Measurements from ENCODE around the gene AK2.
"Not testable (repeated sequence)": the region's sequence is repeated elsewhere in the genome, so short reads cannot be mapped to it uniquely, and the experiment has no call there.

The AK2 gene

GRCh38 chr1:32977546-32978087 lies 59.1 kb downstream of the AK2 start:
- H3K36me3 ChIP-seq (ENCODE audit: low read depth), result no peaks in the 10 kb centered on the region
- TF ChIP-seq, protein P1, sequence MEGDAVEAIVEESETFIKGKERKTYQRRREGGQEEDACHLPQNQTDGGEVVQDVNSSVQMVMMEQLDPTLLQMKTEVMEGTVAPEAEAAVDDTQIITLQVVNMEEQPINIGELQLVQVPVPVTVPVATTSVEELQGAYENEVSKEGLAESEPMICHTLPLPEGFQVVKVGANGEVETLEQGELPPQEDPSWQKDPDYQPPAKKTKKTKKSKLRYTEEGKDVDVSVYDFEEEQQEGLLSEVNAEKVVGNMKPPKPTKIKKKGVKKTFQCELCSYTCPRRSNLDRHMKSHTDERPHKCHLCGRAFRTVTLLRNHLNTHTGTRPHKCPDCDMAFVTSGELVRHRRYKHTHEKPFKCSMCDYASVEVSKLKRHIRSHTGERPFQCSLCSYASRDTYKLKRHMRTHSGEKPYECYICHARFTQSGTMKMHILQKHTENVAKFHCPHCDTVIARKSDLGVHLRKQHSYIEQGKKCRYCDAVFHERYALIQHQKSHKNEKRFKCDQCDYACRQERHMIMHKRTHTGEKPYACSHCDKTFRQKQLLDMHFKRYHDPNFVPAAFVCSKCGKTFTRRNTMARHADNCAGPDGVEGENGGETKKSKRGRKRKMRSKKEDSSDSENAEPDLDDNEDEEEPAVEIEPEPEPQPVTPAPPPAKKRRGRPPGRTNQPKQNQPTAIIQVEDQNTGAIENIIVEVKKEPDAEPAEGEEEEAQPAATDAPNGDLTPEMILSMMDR (IDR thresholded peaks at IDR 0.05; ENCODE audit: poor library complexity, severe bottlenecking), result no peak
- no peak overlapping the region for H3K27ac ChIP-seq (ENCODE audit: poor library complexity, severe bottlenecking)
- H3K4me3 ChIP-seq (ENCODE audit: severe bottlenecking), result no peak overlapping the region
- H3K9me3 ChIP-seq (ENCODE audit: severe bottlenecking), result no peaks in the 10 kb centered on the region
- peaks cover 13% of the 10 kb centered on the region for H3K4me1 ChIP-seq (ENCODE audit: insufficient read depth, poor library complexity, severe bottlenecking)
- DNase-seq (ENCODE audit: low spot score) (no peak), ATAC-seq (ENCODE audit: low read depth) (no peak)
- no peaks in the 10 kb centered on the region for H3K27me3 ChIP-seq (ENCODE audit: insufficient read depth, poor library complexity, severe bottlenecking)

- DNase-seq (ENCODE audit: low spot score); H3K4me3 ChIP-seq (ENCODE audit: severe bottlenecking); H3K9me3 ChIP-seq (ENCODE audit: severe bottlenecking); H3K36me3 ChIP-seq (ENCODE audit: low read depth); H3K4me1 ChIP-seq (ENCODE audit: insufficient read depth, poor library complexity, severe bottlenecking); H3K27me3 ChIP-seq (ENCODE audit: insufficient read depth, poor library complexity, severe bottlenecking); ATAC-seq (ENCODE audit: low read depth); H3K27ac ChIP-seq (ENCODE audit: poor library complexity, severe bottlenecking): not testable (repeated sequence)
Observed at GRCh38 chr1:32975055-32975454, 61.6 kb downstream of the AK2 start.

- ATAC-seq (ENCODE audit: low read depth); H3K4me1 ChIP-seq (ENCODE audit: insufficient read depth, poor library complexity, severe bottlenecking); H3K9me3 ChIP-seq (ENCODE audit: severe bottlenecking); DNase-seq (ENCODE audit: low spot score); H3K4me3 ChIP-seq (ENCODE audit: severe bottlenecking); H3K27ac ChIP-seq (ENCODE audit: poor library complexity, severe bottlenecking); H3K36me3 ChIP-seq (ENCODE audit: low read depth); H3K27me3 ChIP-seq (ENCODE audit: insufficient read depth, poor library complexity, severe bottlenecking): not testable (repeated sequence)
Observed at GRCh38 chr1:32973458-32973857, 63.2 kb downstream of the AK2 start.

DNA sequence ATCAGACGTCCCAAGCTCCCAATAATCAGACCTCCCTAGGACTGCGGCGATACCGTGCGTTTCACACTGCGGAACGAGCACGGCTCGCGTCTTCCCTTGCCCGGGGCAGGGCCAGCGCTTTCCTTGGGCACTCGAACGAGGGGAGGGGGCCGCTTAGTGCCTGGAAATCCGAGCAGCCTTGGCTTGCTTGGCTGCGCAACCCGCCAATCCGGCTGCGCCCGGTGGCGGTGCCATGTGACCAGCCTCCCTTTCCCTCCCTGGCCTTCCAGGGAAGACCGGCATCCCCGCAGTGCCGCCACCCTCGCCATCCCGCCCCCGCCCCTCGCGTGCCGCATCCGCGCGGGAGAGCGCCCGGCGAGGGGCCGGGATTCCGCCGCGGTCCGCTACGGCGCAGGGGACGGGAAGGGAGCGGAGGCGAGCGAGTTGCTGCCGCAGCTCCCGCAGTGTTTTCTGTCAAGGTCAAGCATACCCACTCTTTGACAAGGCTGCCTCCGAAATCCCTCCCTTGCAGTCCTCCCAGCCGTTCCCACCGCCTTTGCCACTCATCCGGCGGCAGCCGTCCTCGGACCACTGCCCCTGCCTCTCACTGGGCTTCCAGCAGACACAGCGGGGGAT lies 63.8 kb downstream of the AK2 start:
- ATAC-seq (ENCODE audit: low read depth), result peak; percentile 69

GRCh38 chr1:32971576-32971975 lies 65.1 kb downstream of the AK2 start:
- Histone ChIP-seq H3K36me3 (ENCODE audit: low read depth) (no peaks in the 10 kb centered on the region), H3K27ac (ENCODE audit: poor library complexity, severe bottlenecking) (no peak overlapping the region), H3K9me3 (ENCODE audit: severe bottlenecking) (no peaks in the 10 kb centered on the region), H3K27me3 (ENCODE audit: insufficient read depth, poor library complexity, severe bottlenecking) (no peaks in the 10 kb centered on the region), H3K4me1 (ENCODE audit: insufficient read depth, poor library complexity, severe bottlenecking) (no peaks in the 10 kb centered on the region), H3K4me3 (ENCODE audit: severe bottlenecking) (no peak overlapping the region)
- TF ChIP-seq, protein P1 (IDR thresholded peaks at IDR 0.05; ENCODE audit: poor library complexity, severe bottlenecking), result no peak
- DNase-seq (ENCODE audit: low spot score) (no peak), ATAC-seq (ENCODE audit: low read depth) (no peak)

More for the DNA sequence above, 63.8 kb downstream of the AK2 start:
- no peak for DNase-seq (ENCODE audit: low spot score)
- no peaks in the 10 kb centered on the region for H3K27me3 ChIP-seq (ENCODE audit: insufficient read depth, poor library complexity, severe bottlenecking)
- no peak overlapping the region for H3K27ac ChIP-seq (ENCODE audit: poor library complexity, severe bottlenecking)
- no peaks in the 10 kb centered on the region for H3K9me3 ChIP-seq (ENCODE audit: severe bottlenecking)
- peak overlapping the region; percentile 24 for H3K4me3 ChIP-seq (ENCODE audit: severe bottlenecking)
- TF ChIP-seq, protein P1 (IDR thresholded peaks at IDR 0.05; ENCODE audit: poor library complexity, severe bottlenecking), result no peak
- H3K4me1 ChIP-seq (ENCODE audit: insufficient read depth, poor library complexity, severe bottlenecking), result no peaks in the 10 kb centered on the region
- no peaks in the 10 kb centered on the region for H3K36me3 ChIP-seq (ENCODE audit: low read depth)

GRCh38 chr1:32971156-32971555 lies 65.5 kb downstream of the AK2 start:
- no peak for DNase-seq (ENCODE audit: low spot score)
- TF ChIP-seq, protein P1 (IDR thresholded peaks at IDR 0.05; ENCODE audit: poor library complexity, severe bottlenecking), result no peak
- ATAC-seq (ENCODE audit: low read depth), result no peak
- Histone ChIP-seq H3K27me3 (ENCODE audit: insufficient read depth, poor library complexity, severe bottlenecking) (no peaks in the 10 kb centered on the region), H3K27ac (ENCODE audit: poor library complexity, severe bottlenecking) (no peak overlapping the region), H3K4me3 (ENCODE audit: severe bottlenecking) (no peak overlapping the region), H3K9me3 (ENCODE audit: severe bottlenecking) (no peaks in the 10 kb centered on the region), H3K36me3 (ENCODE audit: low read depth) (no peaks in the 10 kb centered on the region), H3K4me1 (ENCODE audit: insufficient read depth, poor library complexity, severe bottlenecking) (no peaks in the 10 kb centered on the region)
